Breast epithelium (tissue), 4 donors: ENCODE results near the gene C9orf153. TPM values are rescaled to one million over a fixed set of nuclear protein-coding genes. Genes with fewer than 3 reads are reported as not detected.

ENCODE experiments used
- DNase-seq, 2 donors: peaks; one replicate each; pipeline ENCODE4 v3.0.0-alpha.2; 2019; ENCODE audit warnings: low spot score in 2 of 2
- H3K27ac ChIP-seq, 2 donors: fragments of 200-600 bp; sonication (generic) in 1 of 2; one replicate each; pipeline ENCODE4 v1.5.1; 2016 to 2019; ENCODE audit warnings: mild to moderate bottlenecking in 1 of 2
- H3K27me3 ChIP-seq, 2 donors: fragments of 200-600 bp; sonication (generic) in 1 of 2; one replicate each; pipeline versions ENCODE4 v1.5.1 to v1.6.0; 2017 to 2019; ENCODE audit warnings: control low read depth in 1 of 2, mild to moderate bottlenecking in 1 of 2
- H3K36me3 ChIP-seq: fragments of 200-600 bp; one replicate; pipeline ENCODE4 v1.5.1; 2019
- H3K4me1 ChIP-seq, 2 donors: fragments of 200-600 bp; sonication (generic); one replicate each; pipeline ENCODE4 v1.5.1; 2016 to 2019; ENCODE audit warnings: control low read depth in 1 of 2
- H3K4me3 ChIP-seq, 3 donors: fragments of 200-600 bp; sonication (generic); 1 replicate in 2 of 3; 2 replicates in 1 of 3; pipeline ENCODE4 v1.5.1; 2016 to 2019; ENCODE audit warnings: mild to moderate bottlenecking in 3 of 3, moderate library complexity in 2 of 3
- H3K9me3 ChIP-seq, 2 donors: fragments of 200-600 bp; sonication (generic) in 1 of 2; one replicate each; pipeline ENCODE4 v1.5.1; 2016 to 2019; ENCODE audit warnings: control low read depth in 1 of 2
- POLR2A ChIP-seq: fragments of 450-650 bp; IDR thresholded peaks from one replicate; pipeline ENCODE4 v1.6.1; 2016; ENCODE audit warnings: antibody characterized with exemption, mild to moderate bottlenecking, moderate library complexity
- POLR2AphosphoS5 ChIP-seq, 3 donors: sonication (generic); formaldehyde crosslinking; IDR thresholded peaks; one replicate each; pipeline ENCODE4 v1.6.1; 2017; ENCODE audit warnings: antibody characterized with exemption in 3 of 3
- intact Hi-C: fragments of 100-400 bp; cut with DNase I; formaldehyde crosslinking; loops from one replicate; pipeline ENCODE4 v1.15.1; 2023; ENCODE audit warnings: low total_unique reads
- total RNA-seq, 3 donors: library from RNA; depleted of rRNA; stranded (reverse); fragments of >200 nt; gene quantifications; one replicate each; pipeline ENCODE4 v1.1.0, GENCODE V29; 2016
- TF ChIP-seq, protein P1 (sequence below), 3 donors: fragments of 450-650 bp; IDR thresholded peaks; one replicate each; pipeline ENCODE4 v1.5.1; 2016 to 2017; ENCODE audit warnings: antibody characterized with exemption in 3 of 3, mild to moderate bottlenecking in 3 of 3, moderate library complexity in 3 of 3

Gene C9orf153
- total RNA-seq, 3 donors from 2014 or later, result 0.59 to 0.80 (median 0.66) TPM

DNA sequence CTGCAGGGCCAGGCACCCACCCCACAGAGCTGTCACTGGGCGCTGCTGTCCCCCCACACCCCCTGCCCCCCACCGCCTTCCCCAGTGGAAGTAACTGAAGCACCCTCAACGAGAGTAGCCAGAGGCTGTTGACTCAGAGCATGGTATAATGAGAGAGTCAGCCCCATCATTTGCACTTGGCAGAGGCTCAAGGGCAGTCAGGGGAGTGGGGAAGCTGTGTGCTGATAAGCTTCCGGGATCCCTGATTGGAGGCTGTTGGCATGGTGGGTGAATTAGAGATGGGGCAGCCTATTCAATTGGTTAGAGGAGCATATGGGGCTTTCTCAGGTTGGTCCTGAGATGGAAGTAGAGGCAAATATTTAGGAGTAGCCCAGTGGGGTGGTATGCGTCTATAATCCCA is 83.0 kb downstream of the C9orf153 start:
- no peak overlapping the region for H3K4me3 ChIP-seq
- H3K9me3 ChIP-seq, result no peaks in the 10 kb centered on the region
- no peaks in the 10 kb centered on the region for H3K27me3 ChIP-seq
- H3K36me3 ChIP-seq, result no peaks in the 10 kb centered on the region
- H3K4me1 ChIP-seq, result no peaks in the 10 kb centered on the region
- no peak overlapping the region for H3K27ac ChIP-seq
- DNase-seq, result no peak
- TF ChIP-seq POLR2AphosphoS5 (IDR thresholded peaks at IDR 0.05) (no peak), POLR2A (no peak)
- TF ChIP-seq, protein P1, sequence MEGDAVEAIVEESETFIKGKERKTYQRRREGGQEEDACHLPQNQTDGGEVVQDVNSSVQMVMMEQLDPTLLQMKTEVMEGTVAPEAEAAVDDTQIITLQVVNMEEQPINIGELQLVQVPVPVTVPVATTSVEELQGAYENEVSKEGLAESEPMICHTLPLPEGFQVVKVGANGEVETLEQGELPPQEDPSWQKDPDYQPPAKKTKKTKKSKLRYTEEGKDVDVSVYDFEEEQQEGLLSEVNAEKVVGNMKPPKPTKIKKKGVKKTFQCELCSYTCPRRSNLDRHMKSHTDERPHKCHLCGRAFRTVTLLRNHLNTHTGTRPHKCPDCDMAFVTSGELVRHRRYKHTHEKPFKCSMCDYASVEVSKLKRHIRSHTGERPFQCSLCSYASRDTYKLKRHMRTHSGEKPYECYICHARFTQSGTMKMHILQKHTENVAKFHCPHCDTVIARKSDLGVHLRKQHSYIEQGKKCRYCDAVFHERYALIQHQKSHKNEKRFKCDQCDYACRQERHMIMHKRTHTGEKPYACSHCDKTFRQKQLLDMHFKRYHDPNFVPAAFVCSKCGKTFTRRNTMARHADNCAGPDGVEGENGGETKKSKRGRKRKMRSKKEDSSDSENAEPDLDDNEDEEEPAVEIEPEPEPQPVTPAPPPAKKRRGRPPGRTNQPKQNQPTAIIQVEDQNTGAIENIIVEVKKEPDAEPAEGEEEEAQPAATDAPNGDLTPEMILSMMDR (IDR thresholded peaks at IDR 0.05), result no peak
- intact Hi-C loops, result no loop called here

DNA sequence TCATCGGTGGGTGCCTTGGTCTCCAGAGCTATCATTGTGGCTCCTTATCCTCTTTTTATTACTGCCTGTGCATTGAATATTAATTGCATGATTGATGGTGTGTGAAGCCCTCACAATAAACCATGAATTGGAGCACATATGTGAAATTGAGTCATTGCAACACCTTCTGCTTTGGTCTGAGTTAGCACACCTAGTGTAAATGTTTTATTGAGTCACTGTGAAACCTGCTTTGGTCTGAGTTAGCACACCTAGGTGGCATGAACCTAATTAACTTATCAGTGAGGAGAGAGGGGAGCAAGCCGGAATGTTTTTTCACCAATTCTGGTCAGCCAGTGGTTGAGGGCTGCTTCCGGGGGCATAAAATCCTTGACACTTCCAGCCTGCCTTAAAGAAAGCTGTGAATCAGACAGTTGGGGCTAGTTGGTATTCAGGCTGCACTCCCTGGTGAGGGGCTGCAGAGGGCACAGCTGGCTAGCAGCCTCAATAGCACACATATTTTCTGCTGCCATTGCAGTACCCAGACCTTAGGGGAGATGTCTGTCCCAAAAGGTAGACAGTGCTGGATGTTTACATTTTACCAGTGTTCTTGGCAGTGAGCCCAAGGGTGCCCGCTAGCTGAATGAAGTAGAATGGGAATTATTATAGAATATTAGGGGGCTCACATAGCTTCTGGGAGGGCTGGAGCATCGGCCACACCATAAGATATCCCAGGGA is 83.6 kb downstream of the C9orf153 start:
- DNase-seq, result no peak
- Histone ChIP-seq H3K4me1 (no peaks in the 10 kb centered on the region), H3K36me3 (no peaks in the 10 kb centered on the region), H3K9me3 (no peaks in the 10 kb centered on the region), H3K27me3 (no peaks in the 10 kb centered on the region), H3K4me3 (no peak overlapping the region), H3K27ac (no peak overlapping the region)
- intact Hi-C loops, result no loop called here
- TF ChIP-seq POLR2AphosphoS5 (IDR thresholded peaks at IDR 0.05) (no peak), POLR2A (no peak)
- TF ChIP-seq, protein P1 (IDR thresholded peaks at IDR 0.05), result no peak

DNA sequence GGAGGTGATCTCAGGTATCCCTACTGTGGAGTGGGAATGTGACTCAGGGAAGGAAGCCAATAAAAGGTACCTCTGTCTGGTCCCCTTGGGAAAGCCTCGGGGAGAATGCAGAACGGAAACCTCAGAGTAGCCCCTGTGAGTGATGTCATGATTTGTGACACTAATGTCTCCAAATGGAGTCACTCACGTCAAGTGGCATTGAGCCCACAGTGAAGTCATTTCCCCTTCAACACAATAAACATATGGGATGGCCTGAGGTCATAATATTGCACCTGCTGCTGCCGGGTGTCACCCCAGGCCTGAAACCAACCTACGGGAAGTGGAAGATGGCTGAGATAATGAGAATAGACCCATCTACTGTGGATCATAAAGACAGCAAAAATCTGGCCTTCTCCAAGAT is 84.2 kb downstream of the C9orf153 start:
- H3K27me3 ChIP-seq, result no peaks in the 10 kb centered on the region
- no peak overlapping the region for H3K27ac ChIP-seq

More for the DNA sequence above, 84.2 kb downstream of the C9orf153 start:
- TF ChIP-seq POLR2AphosphoS5 (IDR thresholded peaks at IDR 0.05), result no peak
- no peak for TF ChIP-seq POLR2A
- TF ChIP-seq, protein P1 (IDR thresholded peaks at IDR 0.05), result no peak
- no peak overlapping the region for H3K4me3 ChIP-seq
- DNase-seq, result no peak
- intact Hi-C loops, result no loop called here
- no peaks in the 10 kb centered on the region for H3K4me1 ChIP-seq
- H3K36me3 ChIP-seq, result no peaks in the 10 kb centered on the region
- no peaks in the 10 kb centered on the region for H3K9me3 ChIP-seq

Other genes with a start within 250 kb of the C9orf153 start
- 10 to 100 TPM; 17.1 to 45.6 (median 41.0) TPM for gene GOLM1, start 160.1 kb downstream of the C9orf153 start, total RNA-seq
- gene ISCA1, start 22.9 kb upstream of the C9orf153 start, total RNA-seq, result 10 to 100 TPM; 35.7 to 53.1 (median 38.3) TPM
- gene TUT7, start 94.8 kb upstream of the C9orf153 start, total RNA-seq, result 10 to 100 TPM; 59.5 to 95.4 (median 65.2) TPM